ENCODE results near the gene CHMP2B.

Gene CHMP2B, protein sequence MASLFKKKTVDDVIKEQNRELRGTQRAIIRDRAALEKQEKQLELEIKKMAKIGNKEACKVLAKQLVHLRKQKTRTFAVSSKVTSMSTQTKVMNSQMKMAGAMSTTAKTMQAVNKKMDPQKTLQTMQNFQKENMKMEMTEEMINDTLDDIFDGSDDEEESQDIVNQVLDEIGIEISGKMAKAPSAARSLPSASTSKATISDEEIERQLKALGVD

DNA sequence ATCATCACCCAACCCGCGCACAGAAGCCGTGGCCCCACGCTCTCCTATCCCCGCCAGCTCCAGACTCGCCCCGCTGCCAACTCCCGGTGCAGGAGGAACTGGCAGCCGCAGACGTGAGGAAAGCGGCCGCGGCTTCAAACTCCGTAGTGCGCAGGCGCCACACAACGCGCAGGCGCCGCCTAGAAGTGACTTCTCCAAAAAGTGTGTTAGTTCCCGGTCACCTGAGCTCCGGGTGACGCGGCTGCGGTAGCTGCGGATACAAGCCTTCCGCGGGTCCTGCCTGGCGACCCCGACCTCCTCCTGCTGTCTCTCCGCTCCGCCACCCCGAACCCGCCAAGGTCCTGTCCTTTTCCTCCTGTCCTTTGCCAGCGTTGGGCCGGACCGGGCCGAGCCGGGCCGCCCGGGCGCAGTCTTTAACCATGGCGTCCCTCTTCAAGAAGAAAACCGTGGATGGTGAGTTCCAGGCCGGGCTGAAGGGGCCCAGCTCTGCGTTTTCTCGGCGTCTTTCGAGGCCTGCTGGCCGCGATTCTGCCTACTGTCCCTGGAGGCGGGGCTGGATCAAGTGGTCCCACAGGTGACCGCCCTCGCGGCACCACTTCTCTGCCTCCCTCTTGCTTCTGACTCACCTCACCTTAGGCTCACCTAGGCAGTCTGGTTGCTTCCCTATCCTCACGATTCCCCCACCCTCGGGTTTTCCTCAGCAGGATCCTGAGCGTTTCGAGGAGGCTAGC, at the start of gene CHMP2B:
Gene CHMP2B (plus strand): TSS at position 206 of the 731 bp plus-strand sequence. CDS start 214 bp downstream, at position 420.
- peak; percentile 87 for DNase-seq (ENCODE audit: low read depth)

DNA sequence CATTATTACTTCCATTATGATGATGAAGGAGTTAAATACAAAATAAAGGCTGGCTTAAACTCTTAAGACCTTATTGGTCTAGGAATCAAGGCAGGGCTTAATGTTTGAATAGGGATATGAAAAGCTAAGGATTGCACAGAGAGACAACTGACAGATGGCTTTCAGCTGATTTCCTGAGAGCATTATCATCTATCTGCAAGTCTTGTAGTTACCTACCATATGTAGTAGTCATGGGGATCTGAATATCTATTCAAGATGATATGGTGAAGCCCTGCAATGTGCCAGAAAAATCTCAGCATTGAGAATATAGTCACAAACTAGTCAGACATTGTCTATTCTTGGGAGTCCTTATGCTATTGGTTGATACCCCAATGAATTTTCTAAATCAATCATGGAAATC, 47.5 kb upstream of the CHMP2B start:
- DNase-seq (ENCODE audit: low read depth), result no peak

DNA sequence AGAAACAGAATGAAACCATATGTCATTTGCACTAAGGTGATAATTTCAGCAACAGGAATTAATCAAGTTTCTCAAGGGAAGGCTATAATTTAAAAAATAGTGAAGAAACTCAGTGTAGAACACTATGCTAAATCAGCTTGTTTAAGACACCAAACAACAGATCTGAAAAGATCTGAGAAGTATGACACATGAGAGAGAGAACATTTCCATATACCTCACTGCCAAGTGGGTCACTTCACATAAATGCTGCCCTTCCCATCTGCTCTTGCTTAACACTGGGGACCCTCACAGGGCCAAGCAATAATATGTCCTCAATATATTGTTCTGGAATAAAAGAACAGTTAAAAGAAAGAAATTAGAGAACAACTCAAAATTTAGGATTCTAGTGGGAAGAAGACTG, 45.6 kb upstream of the CHMP2B start:
- DNase-seq (ENCODE audit: low read depth), result no peak

DNA sequence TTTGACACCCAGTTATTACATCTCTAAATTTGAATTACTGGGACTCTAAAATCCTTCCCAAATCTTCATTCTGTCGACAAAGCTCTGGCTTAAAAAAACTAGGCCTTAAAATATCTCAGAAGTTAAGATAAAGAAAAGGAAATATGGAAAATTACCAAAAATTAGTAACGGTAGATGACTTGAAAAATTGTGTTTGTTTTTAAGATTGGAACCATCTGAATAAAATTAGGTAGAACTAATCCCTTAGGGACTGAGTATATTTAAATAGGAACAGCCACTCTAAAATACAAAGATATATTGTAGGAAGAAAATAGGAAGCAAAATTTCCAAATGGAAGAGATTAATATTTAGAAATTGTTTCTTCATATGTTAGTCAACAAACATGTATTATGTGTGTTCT, 45.1 kb upstream of the CHMP2B start:
- DNase-seq (ENCODE audit: low read depth), result no peak

DNA sequence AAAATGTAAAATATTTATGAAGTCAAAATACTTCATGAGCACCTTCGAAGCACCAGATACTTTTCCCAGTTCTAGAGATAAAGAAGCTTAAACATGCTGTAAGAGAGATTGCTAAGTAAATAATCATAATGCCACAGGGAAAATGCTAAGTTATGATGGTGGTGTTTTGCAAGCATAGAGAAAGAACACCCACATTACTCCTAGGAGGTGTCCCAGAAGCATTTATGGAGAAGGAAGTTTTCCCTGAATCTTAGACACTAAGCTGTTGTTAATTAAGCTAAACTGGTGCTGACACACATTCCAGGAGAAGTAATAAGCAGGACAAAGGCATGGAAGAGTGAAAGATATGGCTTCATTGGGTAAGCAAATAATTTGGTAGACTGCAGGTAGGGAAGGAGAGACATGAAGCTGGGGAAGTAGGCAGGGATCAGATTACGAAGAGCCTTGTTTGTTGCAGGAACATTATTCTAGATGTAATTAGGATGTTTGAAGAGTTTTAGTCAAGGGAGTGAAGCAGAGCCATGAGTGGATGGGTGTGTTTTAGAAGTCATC, 40.4 kb upstream of the CHMP2B start:
- DNase-seq (ENCODE audit: low read depth), result no peak

DNA sequence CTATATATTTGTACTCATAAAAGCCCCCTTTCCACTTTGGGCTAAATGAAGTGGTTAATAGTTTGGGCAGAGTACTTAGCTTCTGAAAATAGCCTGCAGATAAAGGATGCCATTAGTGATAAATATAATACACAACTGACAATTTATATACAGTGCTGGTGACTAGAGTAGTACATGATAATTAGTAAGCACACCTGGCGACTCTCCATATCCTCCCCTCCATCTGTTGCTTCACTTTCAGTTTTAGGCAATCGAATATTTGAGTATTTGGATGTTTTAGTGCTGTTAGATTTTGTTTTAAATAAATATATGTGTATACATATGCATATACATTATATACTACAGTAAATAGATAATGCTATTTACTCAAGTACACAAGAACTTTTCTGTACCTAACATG, 35.9 kb upstream of the CHMP2B start:
- DNase-seq (ENCODE audit: low read depth), result no peak

DNA sequence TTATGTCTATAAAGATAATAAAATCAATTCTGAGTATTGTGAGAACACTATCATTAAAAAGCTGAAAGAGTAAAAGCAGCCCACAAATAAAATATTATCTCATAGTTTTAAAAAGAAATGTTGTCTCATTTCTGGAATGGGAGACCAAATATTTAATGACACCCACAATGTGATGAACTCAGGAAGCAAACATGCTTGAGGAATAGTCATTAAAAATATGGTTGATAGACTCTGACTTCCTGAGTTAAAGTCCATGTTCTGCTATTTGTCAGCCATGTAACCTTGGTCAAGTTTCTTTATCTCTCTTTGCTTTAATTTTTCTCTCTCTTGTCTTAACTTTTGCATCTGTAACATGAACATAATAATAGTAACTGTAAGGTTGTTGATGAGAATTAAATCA, 35.5 kb upstream of the CHMP2B start:
- DNase-seq (ENCODE audit: low read depth), result no peak

DNA sequence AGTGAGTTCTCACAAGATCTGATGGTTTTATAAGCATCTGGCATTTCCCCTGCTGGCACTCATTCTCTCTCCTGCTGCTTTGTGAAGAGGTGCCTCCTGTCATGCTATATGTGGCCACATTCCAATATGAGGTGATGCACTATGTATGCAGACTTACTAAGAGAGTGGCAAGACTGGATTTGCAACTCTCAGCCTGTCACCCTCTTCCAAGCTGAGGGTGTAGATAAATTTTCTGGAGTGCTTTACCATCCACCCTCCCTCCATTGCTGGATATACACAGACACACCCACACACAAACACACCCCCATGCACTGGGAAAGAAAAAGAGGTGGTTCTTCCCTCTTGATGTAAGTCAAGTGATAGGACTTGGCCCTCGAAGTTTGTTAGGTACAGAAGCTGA, 30.2 kb upstream of the CHMP2B start:
- DNase-seq (ENCODE audit: low read depth), result no peak

DNA sequence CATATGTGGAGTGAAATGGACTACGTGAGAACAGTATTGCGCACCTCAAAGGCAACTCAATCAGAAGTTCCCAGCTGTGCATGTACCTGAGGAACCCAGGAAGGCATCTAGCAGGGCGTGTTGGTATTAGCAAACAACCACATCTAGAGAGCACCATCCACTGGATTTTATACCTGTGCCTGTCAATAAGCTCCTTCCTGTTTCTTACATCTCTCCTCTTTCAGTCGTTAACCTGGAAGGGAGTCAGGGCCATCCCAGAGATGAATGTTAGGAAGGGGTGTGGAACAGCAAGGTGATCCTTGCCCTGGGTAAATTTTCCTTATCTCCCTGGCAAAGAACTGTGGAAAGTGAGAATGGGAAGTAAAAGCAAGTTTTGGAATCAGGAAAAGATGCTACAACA, 29.6 kb upstream of the CHMP2B start:
- DNase-seq (ENCODE audit: low read depth), result no peak

DNA sequence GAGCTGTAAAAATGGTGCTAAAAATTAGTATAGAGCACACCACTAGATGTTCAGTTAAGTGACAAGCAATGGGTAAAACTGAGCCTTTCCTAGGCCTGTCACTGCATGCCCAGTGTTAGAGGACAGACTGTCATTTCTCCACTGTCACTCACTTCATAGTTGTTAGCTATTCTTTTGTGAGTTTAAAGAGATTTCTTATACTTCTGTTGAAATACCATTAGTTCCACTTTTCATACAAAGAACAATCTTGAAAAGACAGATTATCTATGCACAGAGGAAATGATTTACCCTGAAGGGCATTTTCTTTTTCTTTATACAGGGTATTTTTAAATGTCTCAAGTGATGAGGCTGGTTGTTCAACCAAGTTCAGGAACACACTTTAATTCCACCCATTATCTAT, 28.3 kb upstream of the CHMP2B start:
- no peak for DNase-seq (ENCODE audit: low read depth)

DNA sequence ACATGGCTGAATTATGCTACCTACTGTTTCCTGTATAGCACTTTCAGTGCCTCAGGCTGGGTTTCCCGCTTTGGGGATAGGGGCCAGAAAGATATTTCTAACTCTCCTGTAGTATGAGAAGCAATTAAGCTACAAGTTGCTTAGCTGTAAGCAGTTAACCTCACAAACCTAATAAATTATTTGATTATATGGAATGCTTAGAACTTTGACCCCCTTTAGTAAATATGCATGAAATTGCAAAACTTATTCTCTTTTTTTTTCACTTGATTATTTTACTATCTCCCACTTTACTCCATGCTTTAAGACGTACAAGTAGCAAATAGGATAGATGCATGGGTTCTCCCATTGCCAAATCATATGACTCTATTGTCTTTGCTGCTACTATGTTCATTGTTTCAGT, 27.5 kb upstream of the CHMP2B start:
- no peak for DNase-seq (ENCODE audit: low read depth)

DNA sequence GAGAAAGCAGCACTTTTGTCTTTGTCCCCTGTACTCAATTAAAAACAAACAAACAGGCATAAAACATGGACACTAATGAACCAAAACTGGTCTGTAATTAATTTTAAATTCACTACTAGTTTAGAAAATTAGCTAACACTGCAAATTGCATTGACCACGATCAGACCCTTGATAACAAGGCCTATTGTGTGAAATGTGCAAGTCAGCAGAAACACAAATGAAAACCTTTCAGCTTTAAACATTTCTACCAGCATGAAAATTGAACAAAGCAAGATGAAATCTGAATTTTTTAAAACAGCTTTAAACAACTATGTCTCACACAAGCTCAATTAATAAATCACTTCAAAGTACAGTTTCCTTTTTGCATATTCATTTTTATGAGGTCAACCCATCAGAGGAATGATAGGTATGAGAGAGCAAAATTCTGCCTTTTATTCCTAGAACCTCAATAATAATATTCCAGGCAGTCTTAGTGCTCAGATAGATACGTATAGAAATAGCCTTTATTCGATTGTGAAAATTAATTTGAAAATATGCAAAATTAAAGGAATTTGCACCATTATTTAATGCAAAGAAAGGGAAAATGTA, 27.0 kb upstream of the CHMP2B start:
- no peak for DNase-seq (ENCODE audit: low read depth)

DNA sequence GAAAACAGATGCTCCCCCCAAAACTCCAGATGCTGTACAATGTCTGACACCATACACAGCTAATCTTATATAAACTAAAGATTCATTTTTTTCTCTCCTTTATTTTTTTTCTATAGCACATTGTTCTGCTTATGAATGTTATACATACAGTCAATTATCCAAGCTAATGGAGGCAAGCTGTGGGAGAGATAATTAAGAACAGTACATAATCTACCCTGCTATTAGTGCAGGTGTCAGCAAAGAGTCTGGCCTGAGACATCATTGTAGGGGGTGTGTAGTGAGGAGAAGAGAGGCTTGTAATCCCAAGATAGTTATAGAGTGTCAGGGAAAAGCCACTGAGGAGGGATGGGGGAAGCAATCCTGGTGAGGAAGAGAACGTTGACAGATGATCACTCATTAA, 25.4 kb upstream of the CHMP2B start:
- DNase-seq (ENCODE audit: low read depth), result no peak

DNA sequence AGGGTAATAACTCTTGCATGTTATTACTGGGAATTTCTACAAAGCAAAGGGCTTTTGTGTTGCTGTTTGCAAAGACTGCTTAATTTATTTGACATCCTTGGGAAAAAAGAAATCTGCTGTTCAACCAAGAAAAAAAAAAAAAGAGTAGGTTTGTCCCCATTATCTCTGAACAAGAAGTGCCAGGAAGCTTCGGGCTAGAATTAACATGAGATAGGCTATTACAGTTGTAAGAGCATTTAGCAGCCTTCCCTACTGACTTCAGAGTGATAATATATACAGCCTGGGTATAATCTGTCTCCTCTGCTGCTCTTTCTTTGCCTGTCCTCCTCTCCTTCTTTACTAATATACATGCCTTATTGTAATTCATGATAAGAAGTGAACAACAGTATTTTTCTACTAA, 23.3 kb upstream of the CHMP2B start:
- DNase-seq (ENCODE audit: low read depth), result no peak

DNA sequence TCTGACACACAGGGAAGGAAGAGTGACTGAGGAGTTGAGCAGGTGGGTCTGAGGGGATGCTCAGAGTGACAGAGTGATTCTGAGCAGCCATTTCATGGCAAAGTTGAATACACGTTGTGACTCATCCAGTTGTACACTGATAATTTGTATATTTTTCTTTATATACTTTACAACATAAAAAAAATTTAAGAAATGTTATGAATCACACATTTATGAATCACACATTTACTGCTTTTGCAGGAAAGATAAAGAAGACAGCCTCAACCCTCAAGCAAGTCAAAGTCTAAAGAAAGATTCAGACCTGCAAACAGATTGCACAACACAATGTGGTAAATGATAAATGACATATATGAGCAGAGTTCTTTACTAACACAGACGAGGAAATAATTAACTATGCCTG, 21.0 kb upstream of the CHMP2B start:
- DNase-seq (ENCODE audit: low read depth), result no peak

DNA sequence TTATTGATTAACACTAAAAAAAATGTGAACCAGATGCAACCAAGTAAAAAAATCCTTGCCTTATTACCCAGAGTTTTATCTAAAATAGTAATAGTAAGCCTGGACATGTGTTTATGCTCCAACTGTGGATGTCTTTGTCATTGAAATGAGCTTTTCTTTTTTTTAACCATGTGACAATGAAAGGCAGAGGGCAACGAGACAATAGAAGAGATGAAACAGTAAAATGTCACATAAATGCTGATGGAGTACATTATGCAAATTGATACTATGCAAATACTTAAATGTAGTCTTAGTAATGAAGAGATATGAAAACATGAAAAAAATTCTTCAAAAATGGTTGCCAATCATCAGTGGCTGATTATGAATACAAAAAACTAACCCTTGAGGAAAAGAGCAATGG, 20.5 kb upstream of the CHMP2B start:
- DNase-seq (ENCODE audit: low read depth), result no peak

DNA sequence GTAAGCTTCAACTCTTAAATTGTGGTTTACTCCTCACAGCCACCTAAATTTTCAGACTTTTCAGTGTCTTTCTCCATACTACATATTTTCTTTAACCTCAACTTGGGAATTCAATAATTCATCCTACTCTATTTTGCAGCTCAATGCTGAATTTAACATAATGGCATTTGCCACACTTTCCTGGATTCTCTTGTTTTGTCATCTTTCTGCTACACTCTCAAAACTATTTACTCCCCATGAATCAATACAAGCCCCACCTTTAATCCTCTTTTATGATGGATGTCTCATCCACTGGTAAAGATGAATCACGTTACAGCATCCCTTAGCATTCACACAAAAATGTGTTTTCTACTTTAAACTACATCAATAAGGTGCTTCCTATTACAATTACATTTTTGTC, 19.6 kb upstream of the CHMP2B start:
- DNase-seq (ENCODE audit: low read depth), result no peak

DNA sequence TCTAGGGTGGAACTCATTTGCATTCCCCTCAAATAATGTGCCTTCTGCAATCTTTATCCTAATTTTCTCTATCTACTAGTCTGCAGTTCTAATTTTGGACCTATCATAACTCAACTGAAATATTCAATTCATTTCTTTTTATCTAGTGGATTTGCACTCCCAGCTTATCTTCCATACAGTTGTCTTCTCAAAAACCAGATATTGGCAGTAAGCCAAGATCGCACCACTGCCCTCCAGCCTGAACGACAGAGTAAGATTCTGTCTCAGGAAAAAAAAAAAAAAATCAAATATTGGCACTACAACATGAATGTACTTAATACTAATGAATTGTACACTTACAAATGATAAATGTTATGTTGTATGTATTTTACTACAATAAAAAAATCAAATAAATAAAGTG, 18.0 kb upstream of the CHMP2B start:
- no peak for DNase-seq (ENCODE audit: low read depth)

DNA sequence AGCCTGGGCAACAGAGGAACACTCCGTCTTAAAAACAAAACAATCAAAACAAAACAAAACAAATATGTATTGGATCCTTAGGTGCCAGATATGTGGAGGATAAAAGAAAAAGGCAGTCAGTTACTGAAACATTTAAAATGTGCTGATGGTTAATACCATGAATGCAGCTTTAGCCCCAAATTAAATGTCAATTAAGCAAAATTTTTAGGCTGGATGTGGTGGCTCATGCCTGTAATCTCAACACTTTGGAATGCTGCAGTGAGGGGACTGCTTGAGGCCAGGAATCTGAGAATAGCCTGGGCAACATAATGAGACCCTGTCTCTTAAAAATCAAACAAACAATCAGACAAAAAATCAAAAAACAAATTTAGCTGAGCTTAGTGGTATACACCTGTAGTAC, 8.5 kb upstream of the CHMP2B start:
- DNase-seq (ENCODE audit: low read depth), result no peak

DNA sequence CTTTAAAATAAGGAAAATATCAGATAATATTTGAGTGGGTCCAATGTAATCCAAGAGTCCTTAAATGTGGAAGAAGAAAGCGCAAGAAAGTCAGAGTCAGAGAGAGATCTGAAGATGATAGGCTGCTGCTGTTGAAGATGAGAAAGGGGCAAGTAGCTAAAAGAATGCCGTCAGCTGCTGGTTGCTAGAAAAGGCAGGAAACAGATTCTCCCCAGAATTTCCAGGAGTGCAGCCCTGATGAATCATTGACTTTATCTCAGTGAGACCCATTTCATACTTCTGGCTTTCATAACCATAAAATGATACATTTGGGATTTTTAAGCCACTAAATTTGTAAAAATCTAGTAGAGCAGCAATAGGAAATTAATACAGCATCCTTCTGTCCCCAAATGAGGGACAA, 7.5 kb upstream of the CHMP2B start:
- no peak for DNase-seq (ENCODE audit: low read depth)

DNA sequence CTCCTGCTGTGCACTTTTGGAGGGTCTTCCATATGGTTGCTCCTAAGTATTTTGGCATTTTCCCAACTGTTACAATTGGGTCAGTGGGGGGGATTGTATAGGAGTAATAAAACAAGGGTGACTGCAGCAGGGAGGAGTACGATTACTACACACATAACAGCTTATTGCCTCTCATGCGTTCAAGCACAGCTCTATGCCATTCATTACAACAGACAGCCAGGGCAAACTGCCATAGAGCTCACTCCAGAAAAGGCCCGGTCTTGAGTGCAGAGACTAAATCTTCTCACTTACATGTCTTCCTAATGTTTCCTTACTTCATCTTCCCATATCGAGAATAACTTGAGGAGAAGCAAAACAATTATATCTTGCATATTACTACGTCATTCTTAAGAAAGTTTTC, 1.4 kb upstream of the CHMP2B start:
- no peak for DNase-seq (ENCODE audit: low read depth)

DNA sequence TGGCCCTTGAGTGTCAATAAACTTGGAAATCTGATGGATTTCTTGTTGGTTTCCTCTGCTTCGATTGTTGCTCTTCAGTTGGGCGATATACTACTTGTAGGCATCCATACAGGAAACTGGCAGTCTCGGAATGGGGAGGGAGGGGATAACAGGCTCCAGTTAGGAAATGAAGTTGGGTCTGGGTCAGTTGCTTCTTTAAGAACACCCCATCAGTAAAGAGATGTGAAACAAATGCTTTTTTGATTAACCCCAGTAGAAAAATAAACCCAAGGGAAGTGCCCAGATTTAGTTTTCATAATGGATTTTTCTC, 681 bp downstream of the CHMP2B start:
- no peak for DNase-seq (ENCODE audit: low read depth)

DNA sequence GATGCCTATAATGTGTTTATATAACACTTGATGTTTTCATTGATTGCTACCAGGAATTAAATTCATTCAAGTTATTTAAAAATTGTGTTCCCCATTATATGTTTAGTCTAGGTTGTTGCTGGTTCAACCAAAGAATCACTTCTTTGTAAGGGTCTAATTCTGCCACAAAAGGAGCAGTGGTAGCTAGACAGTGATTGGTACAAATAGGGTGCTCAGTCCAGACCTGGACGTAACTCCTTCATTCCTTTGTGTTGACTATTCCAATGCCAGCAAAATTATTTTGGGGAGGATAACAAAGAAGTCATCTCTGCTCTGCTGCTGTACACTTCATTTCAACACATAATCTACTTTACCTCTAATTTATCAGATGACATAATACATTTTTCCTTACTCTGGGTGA, 1.2 kb downstream of the CHMP2B start:
- DNase-seq (ENCODE audit: low read depth), result no peak

DNA sequence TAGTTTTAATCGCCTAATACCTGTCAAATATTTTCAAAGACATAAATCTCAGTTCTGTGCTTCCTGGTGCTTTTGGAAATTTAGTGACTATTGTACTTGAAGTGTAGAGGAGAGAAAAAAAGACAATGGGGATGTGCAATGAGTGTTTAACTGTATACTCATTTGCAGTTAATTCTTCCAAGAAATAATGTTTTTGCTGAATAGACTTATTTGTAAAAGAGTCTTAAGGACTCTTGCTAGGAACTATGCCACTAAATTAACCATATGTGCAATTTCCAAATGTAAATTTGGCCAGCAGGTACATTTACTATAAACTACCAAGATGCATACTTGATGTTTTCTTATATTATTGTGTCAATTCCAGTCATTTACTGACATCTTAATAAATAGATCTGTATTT, 2.0 kb downstream of the CHMP2B start:
- no peak for DNase-seq (ENCODE audit: low read depth)
